ENCODE measurements around the gene SDCBP2.

GRCh38 chr20:1266167-1266973, 62.6 kb downstream of the SDCBP2 start, which contains the start of gene SNPH:
- no peak for TF ChIP-seq EP300 (IDR thresholded peaks at IDR 0.05)
- no peak for TF ChIP-seq CTCF (IDR thresholded peaks at IDR 0.05)

All from ovary (tissue), 3 donors.